Measurements from ENCODE around the gene KRT33B. TPM values are rescaled to one million over a fixed set of nuclear protein-coding genes. Genes with fewer than 3 reads are reported as not detected.

KRT33B gene
- polyA plus RNA-seq, 3 donors = not detected

DNA sequence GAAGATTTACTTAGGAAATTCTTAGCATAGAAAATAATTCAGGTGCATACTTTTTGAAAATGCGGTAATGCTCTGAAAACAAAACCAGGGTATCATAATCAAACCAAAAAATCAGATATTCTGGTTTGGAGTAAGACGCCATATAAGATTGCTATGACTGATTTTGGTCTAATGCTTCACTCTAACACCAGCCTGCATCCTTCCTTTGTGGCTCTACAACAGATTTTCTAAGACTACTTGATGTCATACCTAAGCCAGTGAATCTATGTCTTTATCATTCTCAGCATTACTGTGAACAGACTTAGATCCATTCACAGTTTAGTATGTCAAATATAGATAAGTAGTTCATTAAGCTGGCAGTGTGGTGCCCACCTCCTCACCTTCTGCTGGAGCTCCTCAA lies 590 bp downstream of the KRT33B start:
- no peak overlapping the region for H3K9ac ChIP-seq (ENCODE audit: insufficient read depth, low read length, poor library complexity, severe bottlenecking)
- H4K20me1 ChIP-seq (ENCODE audit: insufficient read depth, low read length) = no peaks in the 10 kb centered on the region
- WGBS (ENCODE audit: insufficient coverage) = no CpG with 5 or more reads among the region's 2 CpGs
- H3K27me3 Mint-ChIP-seq (ENCODE audit: low read depth in 3 of 3) = peaks cover 0 to 11% (median 8%) of the 10 kb centered on the region in 3 donors
- peaks cover 0 to 1% (median 0%) of the 10 kb centered on the region in 7 donors for H3K9me3 Mint-ChIP-seq
- H3K27ac ChIP-seq (ENCODE audit: low read depth in 1 of 2, low read length in 2 of 2) = no peak overlapping the region
- TF ChIP-seq, protein P1, sequence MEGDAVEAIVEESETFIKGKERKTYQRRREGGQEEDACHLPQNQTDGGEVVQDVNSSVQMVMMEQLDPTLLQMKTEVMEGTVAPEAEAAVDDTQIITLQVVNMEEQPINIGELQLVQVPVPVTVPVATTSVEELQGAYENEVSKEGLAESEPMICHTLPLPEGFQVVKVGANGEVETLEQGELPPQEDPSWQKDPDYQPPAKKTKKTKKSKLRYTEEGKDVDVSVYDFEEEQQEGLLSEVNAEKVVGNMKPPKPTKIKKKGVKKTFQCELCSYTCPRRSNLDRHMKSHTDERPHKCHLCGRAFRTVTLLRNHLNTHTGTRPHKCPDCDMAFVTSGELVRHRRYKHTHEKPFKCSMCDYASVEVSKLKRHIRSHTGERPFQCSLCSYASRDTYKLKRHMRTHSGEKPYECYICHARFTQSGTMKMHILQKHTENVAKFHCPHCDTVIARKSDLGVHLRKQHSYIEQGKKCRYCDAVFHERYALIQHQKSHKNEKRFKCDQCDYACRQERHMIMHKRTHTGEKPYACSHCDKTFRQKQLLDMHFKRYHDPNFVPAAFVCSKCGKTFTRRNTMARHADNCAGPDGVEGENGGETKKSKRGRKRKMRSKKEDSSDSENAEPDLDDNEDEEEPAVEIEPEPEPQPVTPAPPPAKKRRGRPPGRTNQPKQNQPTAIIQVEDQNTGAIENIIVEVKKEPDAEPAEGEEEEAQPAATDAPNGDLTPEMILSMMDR (IDR thresholded peaks at IDR 0.05) = no peak
- no peaks in the 10 kb centered on the region for H3K36me3 Mint-ChIP-seq
- no peaks in the 10 kb centered on the region for H3K36me3 ChIP-seq (replicated peaks in 1 of 2; ENCODE audit: control insufficient read depth in 1 of 2, insufficient read depth in 2 of 2, low read length in 2 of 2)
- H3K4me3 ChIP-seq (replicated peaks in 1 of 3; ENCODE audit: low read depth in 2 of 3, low read length in 3 of 3) = no peak overlapping the region
- H3K4me1 ChIP-seq (ENCODE audit: control insufficient read depth in 1 of 2, insufficient read depth in 2 of 2, low read length in 2 of 2) = no peaks in the 10 kb centered on the region
- no peak overlapping the region for H2AFZ ChIP-seq (ENCODE audit: insufficient read depth, low read depth, low read length, poor library complexity, severe bottlenecking)
- H3K9me3 ChIP-seq (replicated peaks in 1 of 2; ENCODE audit: control insufficient read depth in 1 of 2, insufficient read depth in 1 of 2, low read length in 2 of 2) = no peaks in the 10 kb centered on the region
- no peak overlapping the region for H3K27ac Mint-ChIP-seq
- no peak for DNase-seq
- no peaks in the 10 kb centered on the region for H3K79me2 ChIP-seq (ENCODE audit: insufficient read depth, low read length)
- no peak overlapping the region for H3K4me2 ChIP-seq (replicated peaks; ENCODE audit: extremely low read depth, low read length, poor library complexity, severe bottlenecking)
- H3K4me3 Mint-ChIP-seq = no peak overlapping the region
- H3K27me3 ChIP-seq (ENCODE audit: control insufficient read depth in 2 of 2, insufficient read depth in 2 of 2, low read length in 2 of 2) = peaks cover 0 to under 1% of the 10 kb centered on the region in 2 donors
- no peaks in the 10 kb centered on the region for H3K4me1 Mint-ChIP-seq
- intact Hi-C loops (cut with micrococcal nuclease) = no loop called here

DNA sequence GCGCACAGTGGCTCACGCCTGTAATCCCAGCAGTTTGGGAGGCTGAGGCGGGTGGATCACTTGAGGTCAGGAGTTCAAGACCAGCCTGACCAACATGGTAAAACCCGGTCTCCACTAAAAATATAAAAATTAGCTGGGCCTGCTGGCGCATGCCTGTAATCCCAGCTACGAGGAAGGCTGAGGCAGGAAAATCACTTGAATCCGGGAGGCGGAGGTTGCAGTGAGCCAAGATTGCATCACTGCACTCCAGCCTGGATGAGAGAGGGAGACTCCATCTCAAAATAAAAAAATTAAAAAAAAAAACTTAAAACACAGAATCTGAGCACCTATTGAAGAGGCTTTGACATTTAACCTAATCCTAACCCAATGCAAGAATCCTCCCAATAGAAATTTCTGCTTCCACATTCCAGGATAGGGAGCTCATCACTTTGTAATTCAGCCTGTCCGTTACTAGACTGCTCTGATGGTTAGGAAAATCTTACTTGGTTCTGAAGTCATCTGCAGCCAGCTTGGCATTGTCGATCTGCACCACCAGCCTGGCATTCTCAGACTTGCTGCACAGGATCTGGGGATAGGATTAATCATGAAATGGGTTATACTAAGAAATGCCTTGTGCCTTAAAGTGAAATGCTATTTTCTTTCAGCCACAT lies 2.1 kb downstream of the KRT33B start:
- Mint-ChIP-seq H3K9me3 (peaks cover 0 to 1% (median 0%) of the 10 kb centered on the region in 7 donors), H3K4me1 (no peaks in the 10 kb centered on the region), H3K27ac (no peak overlapping the region), H3K27me3 (ENCODE audit: low read depth in 3 of 3) (peaks cover 0 to 13% (median 8%) of the 10 kb centered on the region in 3 donors), H3K36me3 (no peaks in the 10 kb centered on the region), H3K4me3 (no peak overlapping the region)
- H3K4me1 ChIP-seq (ENCODE audit: control insufficient read depth in 1 of 2, insufficient read depth in 2 of 2, low read length in 2 of 2) = no peaks in the 10 kb centered on the region
- TF ChIP-seq, protein P1 (IDR thresholded peaks at IDR 0.05) = no peak
- DNase-seq = no peak
- no peak overlapping the region for H3K4me2 ChIP-seq (replicated peaks; ENCODE audit: extremely low read depth, low read length, poor library complexity, severe bottlenecking)
- no peak overlapping the region for H3K9ac ChIP-seq (ENCODE audit: insufficient read depth, low read length, poor library complexity, severe bottlenecking)
- no peaks in the 10 kb centered on the region for H4K20me1 ChIP-seq (ENCODE audit: insufficient read depth, low read length)
- H3K27ac ChIP-seq (ENCODE audit: low read depth in 1 of 2, low read length in 2 of 2) = no peak overlapping the region
- no peak overlapping the region for H2AFZ ChIP-seq (ENCODE audit: insufficient read depth, low read depth, low read length, poor library complexity, severe bottlenecking)
- WGBS (ENCODE audit: insufficient coverage) = 100% methylated on average over 3 of the region's 10 CpGs
- H3K79me2 ChIP-seq (ENCODE audit: insufficient read depth, low read length) = no peaks in the 10 kb centered on the region
- H3K9me3 ChIP-seq (replicated peaks in 1 of 2; ENCODE audit: control insufficient read depth in 1 of 2, insufficient read depth in 1 of 2, low read length in 2 of 2) = no peaks in the 10 kb centered on the region
- no peaks in the 10 kb centered on the region for H3K36me3 ChIP-seq (replicated peaks in 1 of 2; ENCODE audit: control insufficient read depth in 1 of 2, insufficient read depth in 2 of 2, low read length in 2 of 2)
- intact Hi-C loops (cut with micrococcal nuclease) = no loop called here
- H3K4me3 ChIP-seq (replicated peaks in 1 of 3; ENCODE audit: low read depth in 2 of 3, low read length in 3 of 3) = no peak overlapping the region
- no peaks in the 10 kb centered on the region for H3K27me3 ChIP-seq (ENCODE audit: control insufficient read depth in 2 of 2, insufficient read depth in 2 of 2, low read length in 2 of 2)

Data from CD14-positive monocyte (primary cell).